Activated CD4-positive, alpha-beta T cell treated with anti-CD3 and anti-CD28 coated beads, Interleukin-2, Interleukin-4, amounts not matched to agents 100 ng/mL and 50 ng/mL, durations not matched to agents 16 hours and 8 hours (primary cell): ENCODE results near the gene PKD2L1.
A peak's percentile ranks its signal among the peaks of the same experiment; 100 is the strongest.

Experiments
- DNase-seq: peaks from one replicate; pipeline ENCODE4 v3.0.0-alpha.2; 2020; ENCODE audit warnings: low spot score

PKD2L1 gene

GRCh38 chr10:100356067-100357017, 26.3 kb upstream of the PKD2L1 start:
- DNase-seq, result no peak

DNA sequence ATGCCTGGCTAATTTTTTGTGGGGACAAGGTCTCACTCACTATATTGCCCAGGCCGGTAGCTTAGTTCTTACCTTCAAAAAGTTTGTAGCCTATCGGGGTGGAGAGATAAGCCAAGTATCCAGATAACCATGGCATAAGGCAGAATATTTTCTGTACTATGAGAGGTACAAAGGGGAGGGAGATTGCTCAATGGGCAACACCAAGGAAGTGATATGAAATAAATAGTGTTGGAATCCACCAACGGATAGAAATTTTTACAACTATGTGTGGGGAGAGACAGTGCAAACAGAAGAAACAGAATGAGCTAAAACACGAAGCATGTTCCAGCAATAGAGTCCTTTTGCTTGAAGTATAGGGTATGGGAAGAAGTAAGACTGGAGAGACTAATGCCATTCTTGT, 25.1 kb upstream of the PKD2L1 start:
- DNase-seq, result no peak

DNA sequence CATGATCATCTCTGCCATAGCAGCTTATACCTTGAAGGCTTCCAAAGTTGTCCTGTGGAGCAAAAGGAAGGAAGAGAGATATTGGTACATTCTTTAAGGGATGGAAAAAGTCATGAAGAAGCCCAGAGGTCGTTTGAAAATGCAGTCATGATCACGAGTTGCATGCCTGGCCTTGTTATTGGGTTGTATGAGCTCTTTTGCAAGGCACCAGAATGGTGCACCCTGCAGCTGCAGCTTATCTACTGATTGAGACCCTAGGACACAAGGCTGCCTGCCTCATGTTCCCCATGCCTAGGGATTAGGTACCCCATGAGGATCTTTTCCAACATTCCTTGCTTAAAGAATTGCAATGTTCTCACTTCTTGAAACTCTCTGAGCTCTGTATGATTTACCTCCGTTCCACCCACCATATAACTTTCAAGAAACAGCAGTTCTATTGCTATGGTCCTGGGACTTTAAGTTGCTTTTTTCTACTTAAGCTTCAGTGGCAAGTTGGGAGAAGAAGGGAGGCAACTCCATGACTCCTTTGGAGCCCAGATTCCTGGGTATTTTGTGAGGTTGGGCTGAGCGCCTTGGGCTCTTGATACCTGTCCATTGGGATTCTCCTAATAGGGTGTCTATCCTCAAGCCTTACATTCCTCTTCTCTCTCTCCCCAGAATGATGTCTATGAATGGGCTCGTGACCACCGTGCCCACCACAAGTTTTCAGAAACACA, 23.9 kb upstream of the PKD2L1 start:
- DNase-seq, result no peak

- DNase-seq, result no peak
Observed at GRCh38 chr10:100350914-100351485, 21.0 kb upstream of the PKD2L1 start.

DNA sequence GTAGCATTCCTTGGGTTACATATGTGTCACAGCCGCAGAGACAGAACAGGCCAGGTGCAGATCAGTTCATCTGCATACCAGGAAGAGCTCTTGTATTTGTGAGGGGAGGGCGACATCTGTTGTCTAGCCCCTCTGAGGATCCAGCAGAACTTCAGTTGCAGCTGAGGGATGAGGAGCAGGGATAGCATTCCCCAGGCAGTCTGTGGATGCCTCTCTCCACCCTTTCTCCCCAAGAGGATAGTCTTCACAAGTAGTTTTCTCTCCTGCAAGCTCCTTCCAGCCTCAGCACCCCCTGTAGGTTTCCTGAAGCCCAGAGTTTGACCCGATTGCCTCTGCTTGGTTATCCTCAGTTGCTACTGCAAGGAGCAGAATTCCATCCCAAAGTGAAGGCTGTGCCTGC, 19.6 kb upstream of the PKD2L1 start:
- no peak for DNase-seq

GRCh38 chr10:100349087-100349486, 19.1 kb upstream of the PKD2L1 start:
- DNase-seq, result no peak

GRCh38 chr10:100348389-100348927, 18.4 kb upstream of the PKD2L1 start:
- no peak for DNase-seq

- DNase-seq, result no peak
Observed at GRCh38 chr10:100347568-100348195, 17.7 kb upstream of the PKD2L1 start.

DNA sequence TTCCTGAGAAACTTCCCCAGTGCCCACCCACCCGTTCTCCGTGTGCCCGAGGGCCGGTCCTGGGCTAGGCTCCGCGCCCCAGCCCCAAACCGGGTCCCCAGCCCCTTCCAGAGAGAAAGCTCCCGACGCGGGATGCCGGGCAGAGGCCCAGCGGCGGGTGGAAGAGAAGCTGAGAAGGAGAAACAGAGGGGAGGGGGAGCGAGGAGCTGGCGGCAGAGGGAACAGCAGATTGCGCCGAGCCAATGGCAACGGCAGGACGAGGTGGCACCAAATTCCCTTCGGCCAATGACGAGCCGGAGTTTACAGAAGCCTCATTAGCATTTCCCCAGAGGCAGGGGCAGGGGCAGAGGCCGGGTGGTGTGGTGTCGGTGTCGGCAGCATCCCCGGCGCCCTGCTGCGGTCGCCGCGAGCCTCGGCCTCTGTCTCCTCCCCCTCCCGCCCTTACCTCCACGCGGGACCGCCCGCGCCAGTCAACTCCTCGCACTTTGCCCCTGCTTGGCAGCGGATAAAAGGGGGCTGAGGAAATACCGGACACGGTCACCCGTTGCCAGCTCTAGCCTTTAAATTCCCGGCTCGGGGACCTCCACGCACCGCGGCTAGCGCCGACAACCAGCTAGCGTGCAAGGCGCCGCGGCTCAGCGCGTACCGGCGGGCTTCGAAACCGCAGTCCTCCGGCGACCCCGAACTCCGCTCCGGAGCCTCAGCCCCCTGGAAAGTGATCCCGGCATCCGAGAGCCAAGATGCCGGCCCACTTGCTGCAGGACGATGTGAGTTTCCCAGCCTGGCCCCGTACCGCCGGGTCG, 16.9 kb upstream of the PKD2L1 start, which contains the start of gene SCD:
TSS of gene SCD (plus strand) at position 469 of the 803 bp plus-strand sequence. CDS start at position 741, 272 bp downstream.
- peak; percentile 96 for DNase-seq

DNA sequence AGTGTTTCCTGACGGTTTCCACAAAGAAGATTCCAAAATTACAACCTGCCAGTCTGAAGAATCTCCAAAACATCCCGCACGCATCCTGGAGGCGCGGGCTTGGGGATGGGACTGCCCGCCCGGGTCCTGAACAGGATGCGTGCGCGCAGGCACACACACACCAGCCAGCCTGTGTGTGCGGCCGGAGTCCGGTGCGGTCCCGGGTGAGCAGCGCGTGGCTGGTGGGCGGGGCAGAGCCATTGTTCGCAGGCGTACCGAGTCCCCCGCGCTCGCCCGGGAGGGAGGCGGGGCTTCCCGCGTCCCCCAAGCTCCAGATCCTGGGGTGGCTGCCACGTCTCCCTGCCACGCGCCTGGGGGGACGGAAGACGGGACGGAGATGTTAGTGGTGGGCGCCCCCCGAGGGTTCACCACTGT, 16.3 kb upstream of the PKD2L1 start:
- DNase-seq, result peak; percentile 84

- DNase-seq, result no peak
Observed at GRCh38 chr10:100345570-100346330, 15.7 kb upstream of the PKD2L1 start.

GRCh38 chr10:100344241-100344788, 14.3 kb upstream of the PKD2L1 start:
- DNase-seq, result no peak

GRCh38 chr10:100342627-100342972, 12.6 kb upstream of the PKD2L1 start:
- no peak for DNase-seq

GRCh38 chr10:100341953-100342626, 12.1 kb upstream of the PKD2L1 start:
- peak; percentile 42 for DNase-seq

DNA sequence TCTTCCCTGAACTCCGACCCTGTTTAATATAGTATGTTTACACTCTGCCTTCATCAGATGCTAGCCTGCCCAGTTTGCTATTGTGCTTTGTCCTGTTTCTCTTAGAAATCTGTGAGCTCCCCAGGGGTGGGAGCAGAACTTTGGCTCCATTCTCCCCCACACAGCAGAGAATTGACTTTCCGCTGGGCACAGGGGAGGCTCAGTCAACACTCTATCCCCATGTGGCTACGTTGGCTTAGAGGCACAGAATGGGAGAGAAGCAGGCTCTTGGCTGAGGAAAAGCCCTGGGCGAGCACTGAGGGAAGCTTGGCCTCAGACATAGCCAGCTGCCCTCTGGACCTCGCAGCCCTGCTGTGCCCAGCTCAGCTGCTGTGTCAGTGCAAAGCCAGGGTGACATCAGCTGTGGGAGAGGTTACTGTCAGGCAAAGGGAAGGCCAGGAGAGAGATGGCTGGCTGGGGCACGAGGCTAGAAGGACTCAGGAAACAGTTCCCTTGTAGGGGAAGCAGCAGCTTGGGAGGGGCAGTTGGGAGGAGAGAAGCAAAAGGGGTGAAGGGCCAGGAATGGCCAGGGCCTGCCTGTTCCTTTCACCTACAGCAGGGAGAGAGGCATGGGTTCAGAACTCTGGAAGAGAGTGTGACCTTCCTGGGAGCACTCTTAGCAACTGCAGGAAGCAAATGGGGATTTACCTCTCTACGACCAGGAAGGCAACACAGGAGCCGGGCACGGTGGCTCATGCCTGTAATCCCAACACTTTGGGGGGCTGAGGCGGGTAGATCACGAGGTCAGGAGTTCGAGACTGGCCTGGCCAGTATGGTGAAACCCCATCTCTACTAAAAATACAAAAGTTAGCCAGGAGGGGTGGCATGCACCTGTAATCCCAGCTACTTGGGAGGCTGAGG, 11.2 kb upstream of the PKD2L1 start:
- no peak for DNase-seq

DNA sequence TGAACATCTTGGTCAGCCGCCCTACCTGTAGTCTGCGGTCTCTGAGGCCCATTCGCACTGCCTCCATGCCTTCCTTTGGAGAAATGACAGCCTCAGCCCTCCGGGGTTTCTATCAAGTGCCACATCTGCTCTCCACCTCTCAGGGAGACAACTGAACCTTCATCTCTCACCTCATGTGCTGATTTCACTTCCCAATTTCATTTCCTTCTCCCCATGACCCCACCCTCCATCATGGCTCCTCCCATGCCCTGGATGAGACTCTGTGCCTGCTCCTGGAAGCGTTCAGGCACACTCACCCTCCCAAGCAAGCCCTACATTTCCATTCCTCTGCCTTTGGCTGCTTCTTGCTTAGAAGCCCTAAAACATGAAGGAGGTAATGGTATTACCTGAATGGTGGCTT, 9.2 kb upstream of the PKD2L1 start:
- no peak for DNase-seq

DNA sequence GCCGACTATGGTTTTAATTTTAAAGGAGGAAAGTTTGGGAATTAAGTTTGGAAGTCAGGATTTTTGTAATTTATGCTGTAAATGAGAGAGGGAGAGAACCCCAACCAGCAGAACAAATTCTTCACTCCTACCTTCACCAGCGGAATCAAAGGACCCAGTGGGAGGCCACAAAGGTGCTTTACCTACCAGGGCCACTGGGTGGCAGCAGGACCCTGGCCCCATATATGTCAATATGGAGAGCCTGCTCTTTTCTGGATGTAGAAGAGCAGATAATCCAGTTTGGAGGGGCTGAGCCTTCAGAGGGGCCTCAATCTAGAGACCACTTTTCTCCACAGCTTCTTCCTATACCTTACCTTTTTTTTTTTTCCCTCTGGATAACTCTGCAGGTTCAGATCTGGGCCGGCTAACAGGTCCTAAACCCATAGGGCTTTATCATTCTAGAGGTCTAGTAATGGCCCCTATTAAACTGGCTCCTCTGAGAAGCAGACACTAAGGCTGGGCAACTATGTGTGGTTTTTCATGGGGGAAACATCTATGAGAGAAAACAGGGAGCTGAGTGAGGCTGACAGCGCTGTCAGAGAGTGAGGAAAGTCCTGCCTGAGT, 8.5 kb upstream of the PKD2L1 start:
- peak; percentile 80 for DNase-seq

DNA sequence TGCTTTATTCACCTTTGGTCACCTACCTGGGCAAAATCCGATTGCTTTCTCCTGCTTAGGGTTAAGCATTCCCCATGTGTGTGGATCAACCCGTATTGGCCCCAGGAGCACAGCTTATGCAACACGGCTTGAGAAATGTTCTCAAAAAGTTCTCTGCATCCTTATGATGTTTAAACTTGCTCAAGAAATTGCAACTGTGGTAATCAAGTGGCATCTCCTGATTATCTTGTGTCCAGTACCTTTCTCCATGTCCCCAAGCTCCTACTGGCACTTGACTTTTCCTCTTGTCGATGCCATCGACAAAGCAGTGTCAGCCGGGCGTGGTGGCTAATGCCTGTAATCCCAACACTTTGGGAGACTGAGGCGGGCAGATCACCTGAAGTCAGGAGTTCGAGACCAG, 4.7 kb upstream of the PKD2L1 start:
- DNase-seq, result no peak
